ENCODE results near the gene ADGRA3. TPM values are rescaled to one million over a fixed set of nuclear protein-coding genes. Genes with fewer than 3 reads are reported as not detected.

ADGRA3 gene
- total and polyA plus RNA-seq, 2 of the 13 experiments (the other 11 are each of a cell fraction or from before 2014, with no cell fraction given), result 32.2 to 40.8 TPM

DNA sequence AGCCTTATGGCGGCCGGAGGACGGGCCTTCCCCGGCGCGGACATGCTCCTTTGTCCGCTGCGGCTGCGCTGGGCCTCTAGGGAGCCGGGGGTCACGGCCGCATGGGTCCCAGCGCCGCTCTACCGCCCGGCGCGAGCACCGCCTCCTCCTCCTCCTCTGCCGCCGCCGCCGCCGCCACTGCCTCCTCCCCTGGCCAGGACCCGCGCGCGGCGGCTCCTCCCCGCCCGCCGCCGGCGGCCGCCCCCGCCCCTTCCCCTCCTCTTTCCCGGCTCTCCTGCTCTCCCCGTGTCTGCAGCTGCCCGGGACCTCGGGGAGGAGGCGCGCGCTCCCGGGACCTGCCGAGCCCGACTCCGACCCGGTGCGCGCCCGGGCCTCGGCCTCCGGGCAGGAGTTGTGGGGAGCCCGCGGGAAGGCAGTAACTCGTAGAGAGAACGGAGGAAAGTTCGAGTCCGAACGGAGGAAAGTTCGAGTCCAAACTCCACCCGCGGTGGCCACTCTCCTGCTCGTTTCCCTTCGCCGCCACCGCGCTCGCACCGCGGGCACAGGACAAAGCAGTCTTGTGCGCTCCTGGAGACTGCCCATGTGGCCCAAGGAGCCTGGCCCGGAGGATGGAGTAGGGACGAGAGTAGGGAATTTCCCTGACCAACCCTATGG, at the start of gene ADGRA3 (continued):
- TF ChIP-seq ZNF513 (CRISPR knock-in tag; conservative IDR thresholded peaks at IDR 0.05) (no peak), REL (CRISPR knock-in tag; conservative IDR thresholded peaks at IDR 0.05) (0 out of 2 replicates have a peak, but pooled peaks have one; percentile 45), JUNB (CRISPR knock-in tag; IDR thresholded peaks at IDR 0.05; ENCODE audit: borderline replicate concordance) (no peak), MAX (IDR thresholded peaks at IDR 0.05) (peak; percentile 33), HNF1A (IDR thresholded peaks at IDR 0.05; ENCODE audit: low read depth) (no peak), HNF1A (CRISPR knock-in tag; IDR thresholded peaks at IDR 0.05; ENCODE audit: borderline replicate concordance) (no peak), TRIM24 (CRISPR knock-in tag; IDR thresholded peaks at IDR 0.05) (no peak), RNF219 (CRISPR knock-in tag; IDR thresholded peaks at IDR 0.05) (no peak), MYNN (CRISPR knock-in tag; IDR thresholded peaks at IDR 0.05; ENCODE audit: low read depth) (no peak), ONECUT2 (CRISPR knock-in tag; IDR thresholded peaks at IDR 0.05) (no peak), NCOR1 (IDR thresholded peaks at IDR 0.05; ENCODE audit: borderline replicate concordance, low read length) (peak; percentile 24; the same call in 1 of the 2 replicates), ZBTB14 (CRISPR knock-in tag; IDR thresholded peaks at IDR 0.05) (peak; percentile 86), ZFP36L2 (CRISPR knock-in tag; IDR thresholded peaks at IDR 0.05) (no peak), CHD4 (IDR thresholded peaks at IDR 0.05; ENCODE audit: borderline replicate concordance, low read length) (no peak), KLF12 (CRISPR knock-in tag; IDR thresholded peaks at IDR 0.05; ENCODE audit: borderline replicate concordance) (0 out of 2 replicates have a peak, but pooled peaks have one; percentile 38)
- TF ChIP-seq, protein P1, sequence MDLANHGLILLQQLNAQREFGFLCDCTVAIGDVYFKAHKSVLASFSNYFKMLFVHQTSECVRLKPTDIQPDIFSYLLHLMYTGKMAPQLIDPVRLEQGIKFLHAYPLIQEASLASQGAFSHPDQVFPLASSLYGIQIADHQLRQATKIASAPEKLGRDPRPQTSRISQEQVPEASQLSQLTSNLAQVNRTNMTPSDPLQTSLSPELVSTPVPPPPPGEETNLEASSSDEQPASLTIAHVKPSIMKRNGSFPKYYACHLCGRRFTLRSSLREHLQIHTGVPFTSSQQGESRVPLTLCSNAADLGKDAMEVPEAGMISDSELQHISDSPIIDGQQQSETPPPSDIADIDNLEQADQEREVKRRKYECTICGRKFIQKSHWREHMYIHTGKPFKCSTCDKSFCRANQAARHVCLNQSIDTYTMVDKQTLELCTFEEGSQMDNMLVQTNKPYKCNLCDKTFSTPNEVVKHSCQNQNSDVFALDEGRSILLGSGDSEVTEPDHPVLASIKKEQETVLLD (CRISPR knock-in tag; IDR thresholded peaks at IDR 0.05; ENCODE audit: low read depth), result 0 out of 2 replicates have a peak, but pooled peaks have one; percentile 17
